Stomach (tissue), 9 donors: ENCODE results near the gene ARID3A. TPM values are rescaled to one million over a fixed set of nuclear protein-coding genes. Genes with fewer than 3 reads are reported as not detected.
A peak's percentile ranks its signal among the peaks of the same experiment; 100 is the strongest.

Source experiments
- DNase-seq, 2 donors: peaks; one replicate each; pipeline versions ENCODE4 v3.0.0 to v3.0.0-alpha.2; 2013 to 2019
- H3K27ac ChIP-seq, 5 donors: fragments of 200-600 bp in 4 of 5; sonication (generic) in 4 of 5; one replicate each; pipeline ENCODE4 v1.5.1; 2013 to 2019; ENCODE audit warnings: mild to moderate bottlenecking in 1 of 5, moderate library complexity in 1 of 5
- H3K27me3 ChIP-seq, 3 donors: fragments of 200-600 bp; sonication (generic); one replicate each; pipeline ENCODE4 v1.5.1; 2017 to 2019; ENCODE audit warnings: mixed run types in 1 of 3
- H3K36me3 ChIP-seq, 4 donors: fragments of 200-600 bp; sonication (generic); 1 replicate in 3 of 4; 2 replicates in 1 of 4; pipeline ENCODE4 v1.5.1; 2016 to 2019
- H3K4me1 ChIP-seq, 4 donors: fragments of 200-600 bp; sonication (generic); one replicate each; pipeline ENCODE4 v1.5.1; 2016 to 2019
- H3K4me3 ChIP-seq, 4 donors: fragments of 200-600 bp; sonication (generic) in 3 of 4; one replicate each; pipeline ENCODE4 v1.5.1; 2016 to 2019; ENCODE audit warnings: mild to moderate bottlenecking in 1 of 4
- H3K9me3 ChIP-seq, 4 donors: fragments of 200-600 bp; sonication (generic); one replicate each; pipeline ENCODE4 v1.5.1; 2016 to 2019
- EP300 ChIP-seq: sonication (generic); formaldehyde crosslinking; IDR thresholded peaks from one replicate; pipeline ENCODE4 v1.6.1; 2017; ENCODE audit warnings: antibody characterized with exemption
- POLR2A ChIP-seq, 4 donors: fragments of 450-650 bp; IDR thresholded peaks; one replicate each; pipeline ENCODE4 v1.6.1; 2016; ENCODE audit warnings: antibody characterized with exemption in 4 of 4, control low read depth in 2 of 4, mild to moderate bottlenecking in 1 of 4, moderate library complexity in 1 of 4
- POLR2AphosphoS5 ChIP-seq, 3 donors: sonication (generic); formaldehyde crosslinking; IDR thresholded peaks; one replicate each; pipeline ENCODE4 v1.6.1; 2016; ENCODE audit warnings: antibody characterized with exemption in 3 of 3
- WGBS, 5 donors: extraction: QIAGEN DNeasy Blood & Tissue Kit in 3 of 5; methylation state at CpG; one replicate each; pipeline versions ENCODE4 v1.1.5 to v1.1.7; 2013 to 2018; 5-methylcytosine and 5-hydroxymethylcytosine counted together
- intact Hi-C: fragments of 100-400 bp; cut with DNase I; formaldehyde crosslinking; loops from one replicate; pipeline ENCODE4 v1.15.1; 2023; ENCODE audit warnings: low total_unique reads
- polyA plus RNA-seq, 3 donors: library from polyadenylated mRNA; stranded (reverse); fragments of 200-250 nt; gene quantifications; one replicate each; pipeline ENCODE4 v1.2.3, GENCODE V29; 2013
- total RNA-seq, 5 donors: library from RNA; depleted of rRNA; stranded (reverse); fragments of >200 nt; gene quantifications; one replicate each; pipeline versions ENCODE4 v1.1.0 to v1.2.3, GENCODE V29; 2014 to 2016
- TF ChIP-seq, protein P1 (sequence below), 7 experiments: fragments of 450-650 bp in 4 of 7; fragments of 200-600 bp in 3 of 7; sonication (generic) in 3 of 7; IDR thresholded peaks; one replicate each; pipeline ENCODE4 v1.5.1; 2016 to 2019; ENCODE audit warnings: antibody characterized with exemption in 7 of 7, control low read depth in 2 of 7, mild to moderate bottlenecking in 1 of 7
- donor health status: healthy with polysubstance abuse.
- donor health status: Bipolar disorder and iron deficiency.
- donor health status: healthy.

The ARID3A gene
- total and polyA plus RNA-seq, 8 donors, result 1.1 to 23.5 (median 2.1) TPM; not detected in 1

DNA sequence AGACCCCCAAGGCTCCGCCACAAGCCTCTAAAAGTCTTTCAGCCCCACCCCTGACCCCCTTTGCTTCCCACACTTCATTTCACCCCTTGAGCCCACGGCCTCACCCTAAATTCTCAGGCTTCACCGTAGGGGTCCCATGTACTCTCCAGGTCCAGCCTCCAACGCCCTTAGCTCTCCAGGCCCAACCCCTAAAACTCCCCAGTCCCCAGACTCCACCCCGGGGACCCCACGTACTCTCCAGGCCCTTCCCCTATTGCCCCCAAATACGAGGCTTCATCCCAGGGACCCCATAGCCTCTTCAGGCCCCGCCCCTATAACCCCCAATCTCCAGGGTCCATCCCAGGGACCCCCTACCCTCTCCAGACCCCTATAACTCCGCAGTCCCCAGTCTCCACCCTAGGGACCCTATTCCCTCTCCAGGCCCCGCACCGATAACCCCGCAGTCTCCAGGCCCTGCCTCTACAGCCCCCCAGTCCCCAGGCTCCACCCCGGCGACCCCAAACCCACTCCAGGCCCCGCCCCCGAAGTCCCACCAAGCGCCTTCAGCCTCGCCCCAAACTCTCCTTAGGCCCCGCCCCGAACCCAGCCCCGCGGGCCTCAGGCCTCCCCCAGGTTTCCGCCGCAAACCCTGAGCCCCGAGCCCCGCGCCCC is 33.5 kb upstream of the ARID3A start:
- intact Hi-C loops, result no loop called here
- WGBS, 5 donors, result 2 to 7% (median 4%) methylated on average over 15 to 27 of the region's 27 CpGs
- Histone ChIP-seq H3K4me1 (peaks cover 5 to 31% (median 15%) of the 10 kb centered on the region in 4 donors), H3K4me3 (peak overlapping the region; percentile 68 to 97 (median 83)), H3K27me3 (no peaks in the 10 kb centered on the region), H3K9me3 (no peaks in the 10 kb centered on the region), H3K27ac (peak overlapping the region; percentile 89 to 98 (median 91)), H3K36me3 (peaks cover 9 to 53% (median 47%) of the 10 kb centered on the region in 4 donors)
- peak in 1 of 2 donors; percentile 69 for DNase-seq
- TF ChIP-seq POLR2A (IDR thresholded peaks at IDR 0.05) (no peak), POLR2AphosphoS5 (IDR thresholded peaks at IDR 0.05) (no peak), EP300 (no peak)
- TF ChIP-seq, protein P1, sequence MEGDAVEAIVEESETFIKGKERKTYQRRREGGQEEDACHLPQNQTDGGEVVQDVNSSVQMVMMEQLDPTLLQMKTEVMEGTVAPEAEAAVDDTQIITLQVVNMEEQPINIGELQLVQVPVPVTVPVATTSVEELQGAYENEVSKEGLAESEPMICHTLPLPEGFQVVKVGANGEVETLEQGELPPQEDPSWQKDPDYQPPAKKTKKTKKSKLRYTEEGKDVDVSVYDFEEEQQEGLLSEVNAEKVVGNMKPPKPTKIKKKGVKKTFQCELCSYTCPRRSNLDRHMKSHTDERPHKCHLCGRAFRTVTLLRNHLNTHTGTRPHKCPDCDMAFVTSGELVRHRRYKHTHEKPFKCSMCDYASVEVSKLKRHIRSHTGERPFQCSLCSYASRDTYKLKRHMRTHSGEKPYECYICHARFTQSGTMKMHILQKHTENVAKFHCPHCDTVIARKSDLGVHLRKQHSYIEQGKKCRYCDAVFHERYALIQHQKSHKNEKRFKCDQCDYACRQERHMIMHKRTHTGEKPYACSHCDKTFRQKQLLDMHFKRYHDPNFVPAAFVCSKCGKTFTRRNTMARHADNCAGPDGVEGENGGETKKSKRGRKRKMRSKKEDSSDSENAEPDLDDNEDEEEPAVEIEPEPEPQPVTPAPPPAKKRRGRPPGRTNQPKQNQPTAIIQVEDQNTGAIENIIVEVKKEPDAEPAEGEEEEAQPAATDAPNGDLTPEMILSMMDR (IDR thresholded peaks at IDR 0.05), result no peak

DNA sequence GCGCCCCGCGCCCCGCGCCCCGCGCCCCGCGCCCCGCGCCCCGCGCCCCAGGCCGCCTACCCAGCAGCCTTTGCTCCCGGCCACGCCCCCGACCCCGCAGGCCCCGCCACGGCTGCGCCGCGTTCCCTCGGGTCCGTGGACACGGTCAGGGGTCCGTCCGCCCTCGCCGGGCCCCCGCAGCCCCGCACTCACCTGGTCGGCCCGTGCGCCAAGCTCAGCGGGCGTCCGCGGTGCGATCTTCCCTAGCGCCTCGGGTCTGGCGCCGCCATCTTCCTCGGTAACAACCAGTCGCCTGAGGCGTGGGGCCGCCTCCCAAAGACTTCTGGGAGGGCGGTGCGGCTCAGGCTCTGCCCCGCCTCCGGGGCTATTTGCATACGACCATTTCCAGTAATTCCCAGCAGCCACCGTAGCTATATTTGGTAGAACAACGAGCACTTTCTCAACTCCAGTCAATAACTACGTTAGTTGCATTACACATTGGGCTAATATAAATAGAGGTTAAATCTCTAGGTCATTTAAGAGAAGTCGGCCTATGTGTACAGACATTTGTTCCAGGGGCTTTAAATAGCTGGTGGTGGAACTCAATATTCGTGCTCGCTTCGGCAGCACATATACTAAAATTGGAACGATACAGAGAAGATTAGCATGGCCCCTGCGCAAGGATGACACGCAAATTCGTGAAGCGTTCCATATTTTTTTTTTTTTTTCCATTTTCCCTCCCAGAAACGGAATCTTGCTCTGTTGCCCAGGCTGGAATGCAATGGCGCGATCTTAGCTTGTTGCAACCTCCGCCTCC is 32.7 kb upstream of the ARID3A start, which contains the start of the genes MED16 and RNU6-9:
TSS of gene MED16 (minus strand) at position 294 of the 796 bp plus-strand sequence. CDS start 2,056 bp downstream, outside the sequence.
TSS of gene RNU6-9 (plus strand) at position 591 of the 796 bp plus-strand sequence.
- H3K9me3 ChIP-seq, result no peaks in the 10 kb centered on the region
- peaks cover 5 to 31% (median 15%) of the 10 kb centered on the region in 4 donors for H3K4me1 ChIP-seq
- peak; percentile 95 to 98 for DNase-seq
- H3K27ac ChIP-seq, result peak within 1 kb of the TSS; percentile 89 to 98 (median 91)
- H3K4me3 ChIP-seq, result peak within 1 kb of the TSS; percentile 68 to 97 (median 83)
- intact Hi-C loops, result no loop called here
- H3K36me3 ChIP-seq, result peaks cover 9 to 52% (median 46%) of the 10 kb centered on the region in 4 donors
- no peak for TF ChIP-seq POLR2A (IDR thresholded peaks at IDR 0.05)
- TF ChIP-seq POLR2AphosphoS5 (IDR thresholded peaks at IDR 0.05), result peak; percentile 56 to 86 (median 76)
- no peaks in the 10 kb centered on the region for H3K27me3 ChIP-seq
- 0 to 1% (median 1%) methylated on average over 22 to 66 of the region's 69 CpGs for WGBS, 5 donors

DNA sequence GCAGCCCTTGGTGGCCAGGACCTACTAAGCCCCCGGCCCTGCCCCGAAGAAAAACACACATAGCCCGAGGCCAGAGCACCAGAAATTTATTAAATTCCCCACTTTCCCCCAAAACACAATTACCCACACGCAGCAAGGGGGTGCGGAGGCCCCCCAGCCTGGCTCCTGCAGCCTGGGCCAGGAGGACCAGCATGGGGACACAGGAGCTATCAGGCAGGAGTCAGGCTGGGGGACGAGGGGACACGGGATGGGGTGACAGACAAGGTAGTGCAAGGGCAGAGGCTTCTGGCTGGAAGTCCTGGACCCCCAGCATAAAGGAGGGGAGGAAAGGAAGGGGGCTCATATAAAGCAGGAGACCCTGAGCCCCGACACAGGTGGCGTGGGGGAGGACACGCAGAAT is 29.4 kb upstream of the ARID3A start:
- no peaks in the 10 kb centered on the region for H3K9me3 ChIP-seq
- WGBS, 5 donors, result 92 to 97% (median 96%) methylated on average over 10 of the region's 10 CpGs
- H3K4me1 ChIP-seq, result peaks cover 5 to 37% (median 12%) of the 10 kb centered on the region in 4 donors
- DNase-seq, result no peak
- TF ChIP-seq, protein P1 (IDR thresholded peaks at IDR 0.05), result no peak
- TF ChIP-seq POLR2A (IDR thresholded peaks at IDR 0.05), result no peak
- TF ChIP-seq POLR2AphosphoS5 (IDR thresholded peaks at IDR 0.05), result no peak
- TF ChIP-seq EP300, result no peak
- H3K36me3 ChIP-seq, result peaks cover 14 to 48% (median 41%) of the 10 kb centered on the region in 4 donors
- intact Hi-C loops, result no loop called here
- H3K4me3 ChIP-seq, result no peak overlapping the region
- no peak overlapping the region for H3K27ac ChIP-seq
- H3K27me3 ChIP-seq, result no peaks in the 10 kb centered on the region

DNA sequence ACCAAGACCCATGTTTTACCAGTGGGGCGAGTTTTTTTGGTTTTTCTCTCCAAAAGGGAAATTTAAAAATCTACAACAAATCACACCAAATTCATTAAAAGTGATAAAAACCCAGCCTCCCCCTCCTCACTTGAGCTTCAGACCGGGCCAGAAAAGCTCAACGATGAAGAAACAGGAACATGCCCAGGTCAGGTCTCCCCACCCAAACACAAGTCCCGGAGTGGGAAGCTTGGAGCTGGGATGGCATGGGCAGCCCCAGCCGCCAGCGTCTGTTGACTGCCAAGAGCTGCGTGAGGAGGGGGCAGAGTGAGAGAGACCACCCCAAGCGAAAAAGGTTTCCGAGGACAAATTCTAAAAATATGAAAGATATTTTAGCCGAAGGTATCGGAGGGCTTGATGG is 28.8 kb upstream of the ARID3A start:
- intact Hi-C loops, result no loop called here
- Histone ChIP-seq H3K4me3 (no peak overlapping the region), H3K27me3 (no peaks in the 10 kb centered on the region), H3K9me3 (no peaks in the 10 kb centered on the region), H3K27ac (no peak overlapping the region), H3K4me1 (peaks cover 3 to 36% (median 8%) of the 10 kb centered on the region in 4 donors), H3K36me3 (peaks cover 15 to 54% (median 47%) of the 10 kb centered on the region in 4 donors)
- no peak for TF ChIP-seq POLR2A (IDR thresholded peaks at IDR 0.05)
- TF ChIP-seq, protein P1 (IDR thresholded peaks at IDR 0.05), result no peak
- no peak for TF ChIP-seq EP300
- no peak for TF ChIP-seq POLR2AphosphoS5 (IDR thresholded peaks at IDR 0.05)
- no peak for DNase-seq
- 90 to 96% (median 91%) methylated on average over 11 of the region's 11 CpGs for WGBS, 5 donors
